Thymus (tissue), 11 donors: Measurements from ENCODE around the gene CELA1. TPM values are rescaled to one million over a fixed set of nuclear protein-coding genes. Genes with fewer than 3 reads are reported as not detected.

Source experiments
- DNase-seq, 9 donors: peaks; one replicate each; pipeline ENCODE4 v3.0.0-alpha.2; 2013; ENCODE audit warnings: low spot score in 9 of 9, low read depth in 6 of 9, missing footprints in 1 of 9
- H3K27ac ChIP-seq, 2 donors: one replicate each; pipeline ENCODE4 v1.5.1; 2013; ENCODE audit warnings: control low read depth in 1 of 2, low read depth in 1 of 2, low read length in 1 of 2, mild to moderate bottlenecking in 1 of 2, moderate library complexity in 1 of 2
- H3K27me3 ChIP-seq, 2 donors: one replicate each; pipeline ENCODE4 v1.5.1; 2013; ENCODE audit warnings: low read length in 1 of 2; ENCODE audit not compliant: control insufficient read depth in 2 of 2, insufficient read depth in 1 of 2
- H3K36me3 ChIP-seq, 2 donors: one replicate each; pipeline ENCODE4 v1.5.1; 2013; ENCODE audit warnings: low read length in 1 of 2, mild to moderate bottlenecking in 1 of 2, moderate library complexity in 1 of 2; ENCODE audit not compliant: control insufficient read depth in 2 of 2, insufficient read depth in 2 of 2
- H3K4me1 ChIP-seq, 2 donors: one replicate each; pipeline ENCODE4 v1.5.1; 2013; ENCODE audit warnings: low read length in 2 of 2; ENCODE audit not compliant: control insufficient read depth in 2 of 2, insufficient read depth in 2 of 2
- H3K4me3 ChIP-seq, 2 donors: one replicate each; pipeline ENCODE4 v1.5.1; 2013; ENCODE audit warnings: low read length in 2 of 2, control low read depth in 1 of 2, mild to moderate bottlenecking in 1 of 2
- H3K9me3 ChIP-seq, 2 donors: one replicate each; pipeline ENCODE4 v1.5.1; 2013; ENCODE audit warnings: low read length in 1 of 2, mild to moderate bottlenecking in 1 of 2; ENCODE audit not compliant: control insufficient read depth in 2 of 2, insufficient read depth in 1 of 2
- WGBS: extraction: QIAGEN DNeasy Blood & Tissue Kit; methylation state at CpG from one replicate; pipeline ENCODE4 v1.1.7; 2013; 5-methylcytosine and 5-hydroxymethylcytosine counted together
- polyA plus RNA-seq: library from polyadenylated mRNA; stranded (reverse); fragments of 200-250 nt; gene quantifications from one replicate; pipeline ENCODE4 v1.2.3, GENCODE V29; 2013
- total RNA-seq: library from RNA; stranded (reverse); fragments of 120-200 nt; gene quantifications from one replicate; pipeline ENCODE4 v1.2.4, GENCODE V29; 2013
- donor health status: healthy.

Gene CELA1
- total and polyA plus RNA-seq, 2 donors: 0.09 to 0.71 TPM

- no peak overlapping the region for H3K4me3 ChIP-seq
- H3K9me3 ChIP-seq: no peaks in the 10 kb centered on the region
- DNase-seq: no peak
- no peaks in the 10 kb centered on the region for H3K4me1 ChIP-seq
- H3K36me3 ChIP-seq: peaks cover 28 to 55% of the 10 kb centered on the region in 2 donors
- H3K27me3 ChIP-seq: no peaks in the 10 kb centered on the region
- 98% methylated on average over 8 of the region's 8 CpGs for WGBS
- no peak overlapping the region for H3K27ac ChIP-seq
These were observed 12.0 kb upstream of the CELA1 start for GRCh38 chr12:51358496-51358895.

GRCh38 chr12:51357374-51358047 is 11.0 kb upstream of the CELA1 start:
- Histone ChIP-seq H3K4me1 (no peaks in the 10 kb centered on the region), H3K4me3 (no peak overlapping the region), H3K27me3 (no peaks in the 10 kb centered on the region), H3K9me3 (no peaks in the 10 kb centered on the region), H3K27ac (no peak overlapping the region), H3K36me3 (peaks cover 28 to 55% of the 10 kb centered on the region in 2 donors)
- DNase-seq: no peak
- 96% methylated on average over 10 of the region's 10 CpGs for WGBS

GRCh38 chr12:51351913-51352532 is 5.5 kb upstream of the CELA1 start:
- DNase-seq: peak in 4 of 9 donors; percentile 35 to 65 (median 58)
- no peak overlapping the region for H3K27ac ChIP-seq
- WGBS: 75% methylated on average over 11 of the region's 11 CpGs
- H3K27me3 ChIP-seq: no peaks in the 10 kb centered on the region
- H3K4me3 ChIP-seq: no peak overlapping the region
- no peaks in the 10 kb centered on the region for H3K9me3 ChIP-seq
- peaks cover 11 to 22% of the 10 kb centered on the region in 2 donors for H3K36me3 ChIP-seq
- H3K4me1 ChIP-seq: peaks cover 0 to 9% of the 10 kb centered on the region in 2 donors

GRCh38 chr12:51349026-51349425 is 2.5 kb upstream of the CELA1 start:
- peaks cover 5% of the 10 kb centered on the region in 2 donors for H3K36me3 ChIP-seq
- no peak for DNase-seq

GRCh38 chr12:51348116-51348515 is 1.6 kb upstream of the CELA1 start:
- WGBS: 97% methylated on average over 4 of the region's 4 CpGs
- H3K27me3 ChIP-seq: no peaks in the 10 kb centered on the region
- DNase-seq: no peak

More at GRCh38 chr12:51349026-51349425, 2.5 kb upstream of the CELA1 start:
- Histone ChIP-seq H3K27ac (no peak overlapping the region), H3K4me1 (peaks cover 9 to 27% of the 10 kb centered on the region in 2 donors), H3K4me3 (no peak overlapping the region), H3K9me3 (no peaks in the 10 kb centered on the region), H3K27me3 (no peaks in the 10 kb centered on the region)
- 95% methylated on average over 5 of the region's 5 CpGs for WGBS

GRCh38 chr12:51345681-51346080 is 798 bp downstream of the CELA1 start:
- WGBS: 46% methylated on average over 7 of the region's 7 CpGs
- Histone ChIP-seq H3K27me3 (no peaks in the 10 kb centered on the region), H3K9me3 (no peaks in the 10 kb centered on the region), H3K36me3 (no peaks in the 10 kb centered on the region), H3K4me3 (no peak overlapping the region), H3K4me1 (peaks cover 9 to 28% of the 10 kb centered on the region in 2 donors), H3K27ac (no peak overlapping the region)
- no peak for DNase-seq

More at GRCh38 chr12:51348116-51348515, 1.6 kb upstream of the CELA1 start:
- no peak overlapping the region for H3K27ac ChIP-seq
- no peaks in the 10 kb centered on the region for H3K36me3 ChIP-seq
- no peak overlapping the region for H3K4me3 ChIP-seq
- peaks cover 9 to 27% of the 10 kb centered on the region in 2 donors for H3K4me1 ChIP-seq
- no peaks in the 10 kb centered on the region for H3K9me3 ChIP-seq

GRCh38 chr12:51343201-51343600 is 3.3 kb downstream of the CELA1 start:
- Histone ChIP-seq H3K27me3 (no peaks in the 10 kb centered on the region), H3K9me3 (no peaks in the 10 kb centered on the region), H3K4me3 (no peak overlapping the region), H3K36me3 (no peaks in the 10 kb centered on the region), H3K27ac (no peak overlapping the region), H3K4me1 (peaks cover 9 to 28% of the 10 kb centered on the region in 2 donors)
- DNase-seq: no peak
- 98% methylated on average over 2 of the region's 2 CpGs for WGBS

GRCh38 chr12:51342416-51342815 is 4.1 kb downstream of the CELA1 start:
- Histone ChIP-seq H3K9me3 (no peaks in the 10 kb centered on the region), H3K4me1 (peaks cover 9 to 28% of the 10 kb centered on the region in 2 donors), H3K27me3 (no peaks in the 10 kb centered on the region), H3K27ac (no peak overlapping the region), H3K4me3 (no peak overlapping the region), H3K36me3 (no peaks in the 10 kb centered on the region)
- no peak for DNase-seq
- WGBS: 95% methylated on average over 10 of the region's 10 CpGs

GRCh38 chr12:51341251-51342007 is 5.0 kb downstream of the CELA1 start:
- no peak overlapping the region for H3K4me3 ChIP-seq

More at GRCh38 chr12:51341251-51342007, 5.0 kb downstream of the CELA1 start:
- Histone ChIP-seq H3K36me3 (no peaks in the 10 kb centered on the region), H3K4me1 (peaks cover 8 to 21% of the 10 kb centered on the region in 2 donors), H3K27ac (no peak overlapping the region), H3K27me3 (no peaks in the 10 kb centered on the region), H3K9me3 (no peaks in the 10 kb centered on the region)
- WGBS: 52% methylated on average over 9 of the region's 9 CpGs
- DNase-seq: peak in 8 of 9 donors; percentile 67 to 89 (median 84)
